ENCODE data around the gene SMC5.

SMC5 gene

DNA sequence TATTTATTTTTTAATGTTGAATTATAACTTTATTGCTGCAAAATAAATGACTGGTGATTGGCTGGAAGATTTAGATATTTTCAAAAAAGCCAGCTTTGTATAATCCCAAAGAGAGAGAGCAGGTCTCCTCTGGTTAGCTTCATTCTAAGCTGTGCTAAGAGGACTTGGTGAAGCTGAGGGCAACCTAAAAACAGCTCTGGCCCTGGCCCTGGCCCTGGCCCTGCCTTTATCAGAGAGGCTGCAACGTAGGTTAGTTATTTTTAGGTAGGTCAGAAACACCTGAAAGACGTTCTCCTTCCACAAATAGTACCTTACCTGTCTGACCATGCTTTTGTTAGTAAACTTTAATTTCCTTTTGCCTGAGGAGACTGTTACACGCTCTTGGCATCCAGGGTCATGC lies 97.0 kb downstream of the SMC5 start (continued):
- TF ChIP-seq, protein P1, sequence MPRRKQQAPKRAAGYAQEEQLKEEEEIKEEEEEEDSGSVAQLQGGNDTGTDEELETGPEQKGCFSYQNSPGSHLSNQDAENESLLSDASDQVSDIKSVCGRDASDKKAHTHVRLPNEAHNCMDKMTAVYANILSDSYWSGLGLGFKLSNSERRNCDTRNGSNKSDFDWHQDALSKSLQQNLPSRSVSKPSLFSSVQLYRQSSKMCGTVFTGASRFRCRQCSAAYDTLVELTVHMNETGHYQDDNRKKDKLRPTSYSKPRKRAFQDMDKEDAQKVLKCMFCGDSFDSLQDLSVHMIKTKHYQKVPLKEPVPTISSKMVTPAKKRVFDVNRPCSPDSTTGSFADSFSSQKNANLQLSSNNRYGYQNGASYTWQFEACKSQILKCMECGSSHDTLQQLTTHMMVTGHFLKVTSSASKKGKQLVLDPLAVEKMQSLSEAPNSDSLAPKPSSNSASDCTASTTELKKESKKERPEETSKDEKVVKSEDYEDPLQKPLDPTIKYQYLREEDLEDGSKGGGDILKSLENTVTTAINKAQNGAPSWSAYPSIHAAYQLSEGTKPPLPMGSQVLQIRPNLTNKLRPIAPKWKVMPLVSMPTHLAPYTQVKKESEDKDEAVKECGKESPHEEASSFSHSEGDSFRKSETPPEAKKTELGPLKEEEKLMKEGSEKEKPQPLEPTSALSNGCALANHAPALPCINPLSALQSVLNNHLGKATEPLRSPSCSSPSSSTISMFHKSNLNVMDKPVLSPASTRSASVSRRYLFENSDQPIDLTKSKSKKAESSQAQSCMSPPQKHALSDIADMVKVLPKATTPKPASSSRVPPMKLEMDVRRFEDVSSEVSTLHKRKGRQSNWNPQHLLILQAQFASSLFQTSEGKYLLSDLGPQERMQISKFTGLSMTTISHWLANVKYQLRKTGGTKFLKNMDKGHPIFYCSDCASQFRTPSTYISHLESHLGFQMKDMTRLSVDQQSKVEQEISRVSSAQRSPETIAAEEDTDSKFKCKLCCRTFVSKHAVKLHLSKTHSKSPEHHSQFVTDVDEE (CRISPR knock-in tag; IDR thresholded peaks at IDR 0.05), result no peak
- TF ChIP-seq ZNF70 (CRISPR knock-in tag; IDR thresholded peaks at IDR 0.05) (no peak), TCF4 (CRISPR knock-in tag; IDR thresholded peaks at IDR 0.05; ENCODE audit: borderline replicate concordance) (no peak), TOX (CRISPR knock-in tag; IDR thresholded peaks at IDR 0.05; ENCODE audit: borderline replicate concordance) (no peak), ZFP30 (CRISPR knock-in tag; IDR thresholded peaks at IDR 0.05) (no peak)
- TF ChIP-seq, protein P2, sequence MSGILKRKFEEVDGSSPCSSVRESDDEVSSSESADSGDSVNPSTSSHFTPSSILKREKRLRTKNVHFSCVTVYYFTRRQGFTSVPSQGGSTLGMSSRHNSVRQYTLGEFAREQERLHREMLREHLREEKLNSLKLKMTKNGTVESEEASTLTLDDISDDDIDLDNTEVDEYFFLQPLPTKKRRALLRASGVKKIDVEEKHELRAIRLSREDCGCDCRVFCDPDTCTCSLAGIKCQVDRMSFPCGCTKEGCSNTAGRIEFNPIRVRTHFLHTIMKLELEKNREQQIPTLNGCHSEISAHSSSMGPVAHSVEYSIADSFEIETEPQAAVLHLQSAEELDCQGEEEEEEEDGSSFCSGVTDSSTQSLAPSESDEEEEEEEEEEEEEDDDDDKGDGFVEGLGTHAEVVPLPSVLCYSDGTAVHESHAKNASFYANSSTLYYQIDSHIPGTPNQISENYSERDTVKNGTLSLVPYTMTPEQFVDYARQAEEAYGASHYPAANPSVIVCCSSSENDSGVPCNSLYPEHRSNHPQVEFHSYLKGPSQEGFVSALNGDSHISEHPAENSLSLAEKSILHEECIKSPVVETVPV (CRISPR knock-in tag; IDR thresholded peaks at IDR 0.05), result no peak

DNA sequence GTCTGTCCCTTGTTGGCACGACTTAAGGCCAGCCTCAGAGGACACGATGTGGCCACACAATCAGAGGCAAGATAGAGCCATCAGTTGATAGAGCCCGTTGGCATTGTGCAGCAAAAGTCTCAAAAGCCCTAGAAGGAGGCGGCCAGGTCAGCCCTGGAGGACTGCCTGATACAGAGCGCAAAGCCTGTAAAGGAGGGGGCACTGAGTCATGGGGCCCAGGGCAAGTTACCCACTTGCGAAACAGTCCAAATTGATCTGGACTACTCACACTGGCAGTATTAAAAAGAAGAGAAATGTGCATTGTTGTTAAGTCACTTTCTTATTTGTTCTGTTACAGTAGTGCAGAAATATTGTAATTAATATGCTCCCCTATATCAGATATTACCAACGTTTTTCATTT lies 104.2 kb downstream of the SMC5 start:
- no peak for ATAC-seq
- TF ChIP-seq, protein P2 (CRISPR knock-in tag; IDR thresholded peaks at IDR 0.05), result no peak
- TF ChIP-seq, protein P3, sequence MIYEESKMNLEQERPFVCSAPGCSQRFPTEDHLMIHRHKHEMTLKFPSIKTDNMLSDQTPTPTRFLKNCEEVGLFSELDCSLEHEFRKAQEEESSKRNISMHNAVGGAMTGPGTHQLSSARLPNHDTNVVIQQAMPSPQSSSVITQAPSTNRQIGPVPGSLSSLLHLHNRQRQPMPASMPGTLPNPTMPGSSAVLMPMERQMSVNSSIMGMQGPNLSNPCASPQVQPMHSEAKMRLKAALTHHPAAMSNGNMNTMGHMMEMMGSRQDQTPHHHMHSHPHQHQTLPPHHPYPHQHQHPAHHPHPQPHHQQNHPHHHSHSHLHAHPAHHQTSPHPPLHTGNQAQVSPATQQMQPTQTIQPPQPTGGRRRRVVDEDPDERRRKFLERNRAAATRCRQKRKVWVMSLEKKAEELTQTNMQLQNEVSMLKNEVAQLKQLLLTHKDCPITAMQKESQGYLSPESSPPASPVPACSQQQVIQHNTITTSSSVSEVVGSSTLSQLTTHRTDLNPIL (CRISPR knock-in tag; IDR thresholded peaks at IDR 0.05; ENCODE audit: low read depth), result no peak
- no peak for TF ChIP-seq OSR1 (CRISPR knock-in tag; IDR thresholded peaks at IDR 0.05)
- TF ChIP-seq, protein P1 (CRISPR knock-in tag; IDR thresholded peaks at IDR 0.05), result no peak
- no peak for TF ChIP-seq PPARA (CRISPR knock-in tag; IDR thresholded peaks at IDR 0.05; ENCODE audit: borderline replicate concordance)
- no peak for TF ChIP-seq RARB (CRISPR knock-in tag; IDR thresholded peaks at IDR 0.05)
- TF ChIP-seq TOX (CRISPR knock-in tag; IDR thresholded peaks at IDR 0.05; ENCODE audit: borderline replicate concordance), result no peak
- no peak for TF ChIP-seq GLIS3 (CRISPR knock-in tag; IDR thresholded peaks at IDR 0.05)
- TF ChIP-seq CSDC2 (CRISPR knock-in tag; IDR thresholded peaks at IDR 0.05), result no peak
- TF ChIP-seq ZNF8 (CRISPR knock-in tag; IDR thresholded peaks at IDR 0.05), result no peak
- TF ChIP-seq, protein P4, sequence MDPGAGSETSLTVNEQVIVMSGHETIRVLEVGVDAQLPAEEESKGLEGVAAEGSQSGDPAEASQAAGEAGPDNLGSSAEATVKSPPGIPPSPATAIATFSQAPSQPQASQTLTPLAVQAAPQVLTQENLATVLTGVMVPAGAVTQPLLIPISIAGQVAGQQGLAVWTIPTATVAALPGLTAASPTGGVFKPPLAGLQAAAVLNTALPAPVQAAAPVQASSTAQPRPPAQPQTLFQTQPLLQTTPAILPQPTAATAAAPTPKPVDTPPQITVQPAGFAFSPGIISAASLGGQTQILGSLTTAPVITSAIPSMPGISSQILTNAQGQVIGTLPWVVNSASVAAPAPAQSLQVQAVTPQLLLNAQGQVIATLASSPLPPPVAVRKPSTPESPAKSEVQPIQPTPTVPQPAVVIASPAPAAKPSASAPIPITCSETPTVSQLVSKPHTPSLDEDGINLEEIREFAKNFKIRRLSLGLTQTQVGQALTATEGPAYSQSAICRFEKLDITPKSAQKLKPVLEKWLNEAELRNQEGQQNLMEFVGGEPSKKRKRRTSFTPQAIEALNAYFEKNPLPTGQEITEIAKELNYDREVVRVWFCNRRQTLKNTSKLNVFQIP (CRISPR knock-in tag; IDR thresholded peaks at IDR 0.05; ENCODE audit: borderline replicate concordance, low read depth), result no peak
- TF ChIP-seq ZFP30 (CRISPR knock-in tag; IDR thresholded peaks at IDR 0.05), result no peak
- no peak for TF ChIP-seq ZC3H10 (CRISPR knock-in tag; IDR thresholded peaks at IDR 0.05)

DNA sequence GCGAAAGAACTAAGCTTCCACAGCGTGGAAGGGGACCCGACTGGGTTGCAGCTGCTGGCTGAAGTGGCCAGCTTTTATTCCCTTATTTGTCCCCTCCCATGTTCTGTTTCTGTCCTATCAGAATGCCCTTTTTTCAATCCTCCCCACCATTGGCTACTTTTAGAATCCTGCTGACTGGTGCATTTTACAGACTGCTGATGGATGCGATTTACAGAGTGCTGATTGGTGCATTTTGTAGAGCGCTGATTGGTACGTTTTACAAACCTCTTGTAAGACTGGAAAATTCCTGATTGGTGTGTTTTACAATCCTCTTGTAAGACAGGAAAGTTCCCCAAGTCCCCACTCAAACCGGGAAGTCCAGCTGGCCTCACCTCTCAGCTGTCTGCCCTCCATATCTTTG lies 105.0 kb downstream of the SMC5 start:
- ATAC-seq, result no peak
- TF ChIP-seq ZFP3 (CRISPR knock-in tag; IDR thresholded peaks at IDR 0.05), result no peak
- no peak for TF ChIP-seq ZFP30 (CRISPR knock-in tag; IDR thresholded peaks at IDR 0.05)
- no peak for TF ChIP-seq ZC3H10 (CRISPR knock-in tag; IDR thresholded peaks at IDR 0.05)
- TF ChIP-seq BACH2 (CRISPR knock-in tag; IDR thresholded peaks at IDR 0.05; ENCODE audit: borderline replicate concordance), result no peak
- TF ChIP-seq ARNTL (CRISPR knock-in tag; IDR thresholded peaks at IDR 0.05; ENCODE audit: borderline replicate concordance, low read depth), result no peak
- TF ChIP-seq, protein P5, sequence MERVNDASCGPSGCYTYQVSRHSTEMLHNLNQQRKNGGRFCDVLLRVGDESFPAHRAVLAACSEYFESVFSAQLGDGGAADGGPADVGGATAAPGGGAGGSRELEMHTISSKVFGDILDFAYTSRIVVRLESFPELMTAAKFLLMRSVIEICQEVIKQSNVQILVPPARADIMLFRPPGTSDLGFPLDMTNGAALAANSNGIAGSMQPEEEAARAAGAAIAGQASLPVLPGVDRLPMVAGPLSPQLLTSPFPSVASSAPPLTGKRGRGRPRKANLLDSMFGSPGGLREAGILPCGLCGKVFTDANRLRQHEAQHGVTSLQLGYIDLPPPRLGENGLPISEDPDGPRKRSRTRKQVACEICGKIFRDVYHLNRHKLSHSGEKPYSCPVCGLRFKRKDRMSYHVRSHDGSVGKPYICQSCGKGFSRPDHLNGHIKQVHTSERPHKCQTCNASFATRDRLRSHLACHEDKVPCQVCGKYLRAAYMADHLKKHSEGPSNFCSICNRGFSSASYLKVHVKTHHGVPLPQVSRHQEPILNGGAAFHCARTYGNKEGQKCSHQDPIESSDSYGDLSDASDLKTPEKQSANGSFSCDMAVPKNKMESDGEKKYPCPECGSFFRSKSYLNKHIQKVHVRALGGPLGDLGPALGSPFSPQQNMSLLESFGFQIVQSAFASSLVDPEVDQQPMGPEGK (CRISPR knock-in tag; IDR thresholded peaks at IDR 0.05; ENCODE audit: borderline replicate concordance), result no peak
- TF ChIP-seq ZNF8 (CRISPR knock-in tag; IDR thresholded peaks at IDR 0.05), result no peak

Measured in SK-N-SH treated with all-trans-retinoic acid at 6 μM for 48 hours (cell line).